Stomach smooth muscle (tissue), 2 donors: ENCODE measurements around the gene MDM2.

Experiments used
- H3K27ac ChIP-seq: one replicate; pipeline ENCODE4 v1.7.0; 2013; ENCODE audit warnings: mild to moderate bottlenecking, low read length, inconsistent platforms
- H3K27me3 ChIP-seq, 2 donors: one replicate each; pipeline ENCODE4 v1.7.0; 2013; ENCODE audit warnings: low read length in 2 of 2; ENCODE audit not compliant: insufficient read depth in 2 of 2, control insufficient read depth in 1 of 2
- H3K36me3 ChIP-seq, 2 donors: one replicate each; pipeline ENCODE4 v1.7.0; 2013; ENCODE audit warnings: low read length in 2 of 2; ENCODE audit not compliant: control insufficient read depth in 2 of 2, insufficient read depth in 2 of 2
- H3K4me1 ChIP-seq: one replicate; pipeline ENCODE4 v1.7.0; 2013; ENCODE audit warnings: low read length; ENCODE audit not compliant: control insufficient read depth, insufficient read depth
- H3K4me3 ChIP-seq, 2 donors: one replicate each; pipeline ENCODE4 v1.7.0; 2013; ENCODE audit warnings: low read length in 2 of 2
- H3K9ac ChIP-seq, 2 donors: one replicate each; pipeline ENCODE4 v1.7.0; 2013; ENCODE audit warnings: low read length in 2 of 2, mild to moderate bottlenecking in 1 of 2
- H3K9me3 ChIP-seq, 2 donors: one replicate each; pipeline ENCODE4 v1.7.0; 2013; ENCODE audit warnings: low read length in 2 of 2; ENCODE audit not compliant: control insufficient read depth in 2 of 2
- donor health status: healthy.
- donor health status: Pancreatic carcinoma.

Gene MDM2

GRCh38 chr12:68868043-68868790 lies 60.2 kb downstream of the MDM2 start:
- H3K36me3 ChIP-seq: peaks cover 0 to 2% of the 10 kb centered on the region in 2 donors

GRCh38 chr12:68870011-68870410 lies 62.0 kb downstream of the MDM2 start:
- peaks cover 0 to 2% of the 10 kb centered on the region in 2 donors for H3K36me3 ChIP-seq
- no peak overlapping the region for H3K9ac ChIP-seq
- no peak overlapping the region for H3K4me3 ChIP-seq
- no peak overlapping the region for H3K27ac ChIP-seq
- no peaks in the 10 kb centered on the region for H3K27me3 ChIP-seq
- H3K4me1 ChIP-seq: no peaks in the 10 kb centered on the region
- no peaks in the 10 kb centered on the region for H3K9me3 ChIP-seq

More at GRCh38 chr12:68868043-68868790, 60.2 kb downstream of the MDM2 start:
- Histone ChIP-seq H3K27me3 (no peaks in the 10 kb centered on the region), H3K9ac (no peak overlapping the region), H3K9me3 (no peaks in the 10 kb centered on the region), H3K4me1 (no peaks in the 10 kb centered on the region), H3K27ac (no peak overlapping the region), H3K4me3 (no peak overlapping the region)

GRCh38 chr12:68870443-68870842 lies 62.5 kb downstream of the MDM2 start:
- Histone ChIP-seq H3K4me3 (no peak overlapping the region), H3K9me3 (no peaks in the 10 kb centered on the region), H3K27me3 (no peaks in the 10 kb centered on the region), H3K9ac (no peak overlapping the region), H3K4me1 (no peaks in the 10 kb centered on the region), H3K27ac (no peak overlapping the region), H3K36me3 (peaks cover 0 to 2% of the 10 kb centered on the region in 2 donors)

GRCh38 chr12:68871396-68871795 lies 63.4 kb downstream of the MDM2 start:
- Histone ChIP-seq H3K9ac (no peak overlapping the region), H3K9me3 (no peaks in the 10 kb centered on the region), H3K4me1 (no peaks in the 10 kb centered on the region), H3K4me3 (no peak overlapping the region), H3K36me3 (peaks cover 0 to 2% of the 10 kb centered on the region in 2 donors), H3K27ac (no peak overlapping the region), H3K27me3 (no peaks in the 10 kb centered on the region)

- H3K4me1 ChIP-seq: no peaks in the 10 kb centered on the region
- peaks cover 0 to 2% of the 10 kb centered on the region in 2 donors for H3K36me3 ChIP-seq
- no peak overlapping the region for H3K9ac ChIP-seq
- no peak overlapping the region for H3K4me3 ChIP-seq
- H3K9me3 ChIP-seq: no peaks in the 10 kb centered on the region
- no peaks in the 10 kb centered on the region for H3K27me3 ChIP-seq
- no peak overlapping the region for H3K27ac ChIP-seq
Measured at GRCh38 chr12:68871921-68872320, 63.9 kb downstream of the MDM2 start.

GRCh38 chr12:68873316-68873715 lies 65.3 kb downstream of the MDM2 start:
- H3K9me3 ChIP-seq: peaks cover 0 to under 1% of the 10 kb centered on the region in 2 donors
- no peak overlapping the region for H3K27ac ChIP-seq
- H3K9ac ChIP-seq: no peak overlapping the region
- H3K4me3 ChIP-seq: no peak overlapping the region
- H3K36me3 ChIP-seq: peaks cover 0 to 2% of the 10 kb centered on the region in 2 donors
- H3K27me3 ChIP-seq: no peaks in the 10 kb centered on the region
- no peaks in the 10 kb centered on the region for H3K4me1 ChIP-seq

- H3K4me3 ChIP-seq: no peak overlapping the region
- H3K4me1 ChIP-seq: no peaks in the 10 kb centered on the region
- H3K36me3 ChIP-seq: no peaks in the 10 kb centered on the region
- H3K9me3 ChIP-seq: peaks cover 0 to 4% of the 10 kb centered on the region in 2 donors
- no peaks in the 10 kb centered on the region for H3K27me3 ChIP-seq
- H3K27ac ChIP-seq: no peak overlapping the region
- H3K9ac ChIP-seq: no peak overlapping the region
Measured at GRCh38 chr12:68876461-68876860, 68.5 kb downstream of the MDM2 start.

GRCh38 chr12:68877583-68877982 lies 69.6 kb downstream of the MDM2 start:
- Histone ChIP-seq H3K9ac (no peak overlapping the region), H3K36me3 (no peaks in the 10 kb centered on the region), H3K9me3 (peaks cover 0 to 4% of the 10 kb centered on the region in 2 donors), H3K4me3 (no peak overlapping the region), H3K27ac (no peak overlapping the region), H3K4me1 (no peaks in the 10 kb centered on the region), H3K27me3 (no peaks in the 10 kb centered on the region)

GRCh38 chr12:68878283-68878682 lies 70.3 kb downstream of the MDM2 start:
- no peaks in the 10 kb centered on the region for H3K27me3 ChIP-seq
- H3K27ac ChIP-seq: no peak overlapping the region
- H3K4me1 ChIP-seq: no peaks in the 10 kb centered on the region
- no peaks in the 10 kb centered on the region for H3K36me3 ChIP-seq
- no peak overlapping the region for H3K4me3 ChIP-seq
- peaks cover 0 to 4% of the 10 kb centered on the region in 2 donors for H3K9me3 ChIP-seq
- no peak overlapping the region for H3K9ac ChIP-seq

GRCh38 chr12:68878846-68879245 lies 70.9 kb downstream of the MDM2 start:
- Histone ChIP-seq H3K36me3 (no peaks in the 10 kb centered on the region), H3K27me3 (no peaks in the 10 kb centered on the region), H3K9ac (no peak overlapping the region), H3K9me3 (peaks cover 0 to 4% of the 10 kb centered on the region in 2 donors), H3K27ac (no peak overlapping the region), H3K4me3 (no peak overlapping the region), H3K4me1 (no peaks in the 10 kb centered on the region)

- Histone ChIP-seq H3K9ac (no peak overlapping the region), H3K27ac (no peak overlapping the region), H3K4me3 (no peak overlapping the region), H3K9me3 (peaks cover 0 to 4% of the 10 kb centered on the region in 2 donors), H3K27me3 (no peaks in the 10 kb centered on the region), H3K4me1 (no peaks in the 10 kb centered on the region), H3K36me3 (no peaks in the 10 kb centered on the region)
Measured at GRCh38 chr12:68880660-68881325, 72.8 kb downstream of the MDM2 start.
